Gastroesophageal sphincter (tissue), 4 donors: ENCODE results near the gene CLECL1. TPM values are rescaled to one million over a fixed set of nuclear protein-coding genes. Genes with fewer than 3 reads are reported as not detected.

Source experiments
- ATAC-seq: fragments of 150-250 bp; one replicate; pipeline ENCODE4 v1.9.1; 2016; ENCODE audit warnings: mild to moderate bottlenecking, moderate library complexity
- H3K27ac ChIP-seq, 4 donors: fragments of 200-600 bp; sonication (generic) in 3 of 4; 1 replicate in 3 of 4; 2 replicates in 1 of 4; pipeline ENCODE4 v1.5.1; 2016 to 2019
- H3K27me3 ChIP-seq: fragments of 200-600 bp; sonication (generic); one replicate; pipeline ENCODE4 v1.5.1; 2019
- H3K36me3 ChIP-seq, 2 donors: fragments of 200-600 bp; sonication (generic); one replicate each; pipeline ENCODE4 v1.5.1; 2019; ENCODE audit warnings: control low read depth in 1 of 2
- H3K4me1 ChIP-seq, 3 donors: fragments of 200-600 bp; sonication (generic); 1 replicate in 2 of 3; 2 replicates in 1 of 3; pipeline ENCODE4 v1.5.1; 2016 to 2019; ENCODE audit warnings: control low read depth in 2 of 3
- H3K4me3 ChIP-seq, 2 donors: fragments of 200-600 bp; sonication (generic); one replicate each; pipeline ENCODE4 v1.5.1; 2019; ENCODE audit warnings: mild to moderate bottlenecking in 1 of 2, moderate library complexity in 1 of 2
- H3K9me3 ChIP-seq, 3 donors: fragments of 200-600 bp; sonication (generic); one replicate each; pipeline ENCODE4 v1.5.1; 2017 to 2019; ENCODE audit warnings: control low read depth in 2 of 3
- EP300 ChIP-seq: sonication (generic); formaldehyde crosslinking; IDR thresholded peaks from one replicate; pipeline ENCODE4 v1.6.1; 2017; ENCODE audit warnings: antibody characterized with exemption, mild to moderate bottlenecking
- POLR2A ChIP-seq, 2 donors: fragments of 450-650 bp; IDR thresholded peaks; one replicate each; pipeline ENCODE4 v1.6.1; 2017; ENCODE audit warnings: antibody characterized with exemption in 2 of 2, mild to moderate bottlenecking in 2 of 2, moderate library complexity in 1 of 2
- POLR2AphosphoS5 ChIP-seq: sonication (generic); formaldehyde crosslinking; IDR thresholded peaks from one replicate; pipeline ENCODE4 v1.6.1; 2017; ENCODE audit warnings: antibody characterized with exemption
- WGBS, 2 donors: methylation state at CpG; one replicate each; pipeline ENCODE4 v1.1.5; 2018; ENCODE audit warnings: low coverage in 1 of 2; 5-methylcytosine and 5-hydroxymethylcytosine counted together
- total RNA-seq, 4 donors: library from RNA; depleted of rRNA; stranded (reverse); fragments of >200 nt; gene quantifications; one replicate each; pipeline ENCODE4 v1.1.0, GENCODE V29; 2016
- TF ChIP-seq, protein P1 (sequence below), 4 experiments: fragments of 200-600 bp in 2 of 4; fragments of 450-650 bp in 2 of 4; sonication (generic) in 1 of 4; IDR thresholded peaks; one replicate each; pipeline ENCODE4 v1.5.1; 2017 to 2019; ENCODE audit warnings: antibody characterized with exemption in 4 of 4, mild to moderate bottlenecking in 2 of 4, moderate library complexity in 2 of 4

Gene CLECL1
- total RNA-seq, 4 donors from 2014 or later: not detected

DNA sequence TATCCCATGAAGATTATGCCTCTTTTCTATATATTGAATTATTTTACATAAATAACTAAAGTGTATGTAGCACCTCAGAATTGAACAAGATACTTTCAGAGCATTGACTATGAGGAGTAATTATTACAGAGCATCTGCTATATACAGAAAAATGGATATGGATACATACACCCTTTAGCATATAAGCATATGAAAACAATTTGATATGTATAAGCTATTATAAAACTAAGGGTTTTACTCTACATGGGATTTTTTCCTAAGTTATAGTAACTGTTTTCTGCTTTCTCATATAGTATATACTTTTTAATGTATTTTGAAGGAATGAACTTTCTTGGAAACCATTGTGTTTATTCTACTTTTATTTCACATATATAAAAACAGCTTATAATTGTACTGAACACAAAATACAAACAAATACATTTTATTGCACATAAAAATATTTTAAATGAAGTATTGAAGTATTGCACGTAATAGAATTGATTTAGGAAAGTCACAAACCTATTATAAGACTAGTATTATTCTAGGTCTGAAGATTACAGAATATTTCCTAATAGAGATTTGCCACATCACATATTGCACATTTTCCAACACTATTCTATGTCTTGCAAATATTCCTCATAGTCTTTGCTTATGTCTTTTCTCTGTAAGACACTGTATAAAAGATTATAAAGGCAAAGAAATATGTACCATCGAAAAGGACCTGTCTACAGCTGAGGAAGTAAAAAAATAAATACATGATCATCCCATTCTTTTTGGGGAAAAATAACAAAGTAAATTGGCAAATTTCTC lies 19.4 kb upstream of the CLECL1 start:
- H3K36me3 ChIP-seq: no peaks in the 10 kb centered on the region
- no peak for TF ChIP-seq EP300
- TF ChIP-seq, protein P1, sequence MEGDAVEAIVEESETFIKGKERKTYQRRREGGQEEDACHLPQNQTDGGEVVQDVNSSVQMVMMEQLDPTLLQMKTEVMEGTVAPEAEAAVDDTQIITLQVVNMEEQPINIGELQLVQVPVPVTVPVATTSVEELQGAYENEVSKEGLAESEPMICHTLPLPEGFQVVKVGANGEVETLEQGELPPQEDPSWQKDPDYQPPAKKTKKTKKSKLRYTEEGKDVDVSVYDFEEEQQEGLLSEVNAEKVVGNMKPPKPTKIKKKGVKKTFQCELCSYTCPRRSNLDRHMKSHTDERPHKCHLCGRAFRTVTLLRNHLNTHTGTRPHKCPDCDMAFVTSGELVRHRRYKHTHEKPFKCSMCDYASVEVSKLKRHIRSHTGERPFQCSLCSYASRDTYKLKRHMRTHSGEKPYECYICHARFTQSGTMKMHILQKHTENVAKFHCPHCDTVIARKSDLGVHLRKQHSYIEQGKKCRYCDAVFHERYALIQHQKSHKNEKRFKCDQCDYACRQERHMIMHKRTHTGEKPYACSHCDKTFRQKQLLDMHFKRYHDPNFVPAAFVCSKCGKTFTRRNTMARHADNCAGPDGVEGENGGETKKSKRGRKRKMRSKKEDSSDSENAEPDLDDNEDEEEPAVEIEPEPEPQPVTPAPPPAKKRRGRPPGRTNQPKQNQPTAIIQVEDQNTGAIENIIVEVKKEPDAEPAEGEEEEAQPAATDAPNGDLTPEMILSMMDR (IDR thresholded peaks at IDR 0.05): no peak
- TF ChIP-seq POLR2A (IDR thresholded peaks at IDR 0.05): no peak
- TF ChIP-seq POLR2AphosphoS5: no peak
- peaks cover 0 to 12% (median 0%) of the 10 kb centered on the region in 3 donors for H3K4me1 ChIP-seq
- H3K27ac ChIP-seq: no peak overlapping the region
- ATAC-seq: no peak
- H3K27me3 ChIP-seq: peaks cover 4% of the 10 kb centered on the region
- H3K4me3 ChIP-seq: no peak overlapping the region
- WGBS, 2 donors: 87 to 91% methylated on average over 2 of the region's 2 CpGs
- no peaks in the 10 kb centered on the region for H3K9me3 ChIP-seq

DNA sequence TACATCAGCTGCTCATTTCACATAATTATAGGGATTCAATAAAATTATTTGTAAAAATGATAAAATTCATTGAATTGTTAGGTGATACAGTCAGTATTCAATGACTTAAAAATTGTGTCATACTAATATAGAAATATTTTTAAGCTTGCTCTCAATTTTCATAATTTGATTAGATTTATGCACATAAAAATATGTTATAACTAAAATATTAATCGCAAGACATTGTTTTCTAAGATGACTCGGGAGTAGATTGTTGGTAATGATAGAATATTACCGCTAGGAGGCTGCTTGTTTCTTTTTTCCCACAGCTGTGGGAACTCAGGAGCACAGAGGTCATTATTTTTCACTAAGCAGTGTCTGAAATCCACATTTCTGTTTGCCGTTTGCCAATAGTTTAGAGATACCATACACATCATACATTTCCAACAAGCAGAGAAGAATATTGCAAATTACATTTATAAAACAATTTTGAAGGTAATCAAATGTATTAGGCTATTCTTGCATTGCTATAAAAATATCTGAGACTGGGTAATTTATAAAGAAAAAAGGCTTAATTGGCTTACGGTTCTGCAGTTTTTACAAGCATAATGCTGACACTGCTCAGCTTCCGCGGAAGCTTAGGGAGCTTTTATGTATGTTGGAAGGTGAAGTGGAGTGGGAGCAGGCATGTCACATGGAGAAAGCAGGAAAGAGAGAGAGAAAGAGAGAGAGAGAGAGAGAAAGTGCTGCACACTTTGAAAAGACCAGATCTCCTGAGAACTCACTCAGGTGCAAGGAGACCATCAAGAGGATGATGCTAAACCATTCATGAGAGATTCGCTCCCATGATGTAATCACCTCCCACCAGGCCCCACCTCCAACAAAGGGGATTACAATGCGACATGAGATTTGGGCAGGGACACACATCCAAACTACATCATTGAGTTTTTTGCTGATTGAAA lies 18.6 kb upstream of the CLECL1 start:
- no peaks in the 10 kb centered on the region for H3K36me3 ChIP-seq
- 35 to 36% methylated on average over 9 of the region's 9 CpGs for WGBS, 2 donors
- H3K27ac ChIP-seq: no peak overlapping the region
- no peak for TF ChIP-seq EP300
- TF ChIP-seq, protein P1 (IDR thresholded peaks at IDR 0.05): peak in 2 of 4 experiments; percentile 40 to 44
- peaks cover 4% of the 10 kb centered on the region for H3K27me3 ChIP-seq
- peaks cover 0 to 12% (median 0%) of the 10 kb centered on the region in 3 donors for H3K4me1 ChIP-seq
- H3K4me3 ChIP-seq: peak overlapping the region in 1 of 2 donors; percentile 2
- H3K9me3 ChIP-seq: no peaks in the 10 kb centered on the region
- ATAC-seq: peak; percentile 55

DNA sequence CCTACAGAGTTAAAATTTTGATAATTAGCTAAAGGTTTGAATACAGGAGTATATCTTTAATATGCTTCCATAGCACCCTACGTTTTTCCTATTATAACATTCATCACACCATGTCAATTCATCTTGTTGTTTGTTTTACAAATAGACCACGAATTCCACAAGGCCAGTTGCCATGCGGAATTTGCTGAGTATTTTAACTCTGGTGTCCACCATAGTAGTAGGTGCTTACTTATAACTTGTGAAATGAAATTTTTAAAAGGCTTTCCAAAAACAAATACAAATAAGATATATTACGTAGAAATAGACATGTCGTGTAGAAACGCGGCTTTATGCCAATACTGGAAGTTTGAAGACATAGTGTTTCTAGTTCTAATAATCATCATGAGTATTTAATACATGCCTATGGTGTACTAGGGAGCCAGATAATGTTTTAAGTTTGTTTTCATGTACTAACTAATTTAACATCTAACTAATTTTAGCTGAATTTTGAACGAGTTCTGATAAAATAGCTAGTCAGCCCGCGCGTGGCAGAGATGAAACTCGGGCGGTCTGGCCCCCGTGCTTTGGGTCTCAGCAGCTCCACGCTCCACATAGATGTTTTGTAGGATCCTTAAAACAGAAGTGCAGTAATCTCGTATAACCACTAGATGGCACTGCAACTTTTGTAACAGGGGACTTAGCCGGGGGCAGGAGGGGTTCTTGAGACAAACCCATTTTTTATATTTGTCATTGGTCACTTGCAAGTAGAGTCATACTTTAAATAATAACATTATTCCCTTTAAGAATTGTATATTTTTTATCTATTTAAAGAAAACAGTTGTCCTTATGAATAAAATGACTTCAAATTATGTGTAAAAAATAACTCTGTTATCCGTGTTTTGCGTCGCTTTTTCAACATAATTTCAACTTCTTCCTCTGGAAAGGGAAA lies 17.6 kb upstream of the CLECL1 start:
- Histone ChIP-seq H3K27ac (no peak overlapping the region), H3K9me3 (no peaks in the 10 kb centered on the region), H3K36me3 (no peaks in the 10 kb centered on the region), H3K27me3 (peaks cover 4% of the 10 kb centered on the region), H3K4me3 (peak overlapping the region in 1 of 2 donors; percentile 2), H3K4me1 (peaks cover 0 to 12% (median 0%) of the 10 kb centered on the region in 3 donors)
- 9 to 11% methylated on average over 20 of the region's 20 CpGs for WGBS, 2 donors
- TF ChIP-seq POLR2AphosphoS5: no peak
- TF ChIP-seq, protein P1 (IDR thresholded peaks at IDR 0.05): peak; percentile 63 to 81 (median 72)
- ATAC-seq: peak; percentile 71

DNA sequence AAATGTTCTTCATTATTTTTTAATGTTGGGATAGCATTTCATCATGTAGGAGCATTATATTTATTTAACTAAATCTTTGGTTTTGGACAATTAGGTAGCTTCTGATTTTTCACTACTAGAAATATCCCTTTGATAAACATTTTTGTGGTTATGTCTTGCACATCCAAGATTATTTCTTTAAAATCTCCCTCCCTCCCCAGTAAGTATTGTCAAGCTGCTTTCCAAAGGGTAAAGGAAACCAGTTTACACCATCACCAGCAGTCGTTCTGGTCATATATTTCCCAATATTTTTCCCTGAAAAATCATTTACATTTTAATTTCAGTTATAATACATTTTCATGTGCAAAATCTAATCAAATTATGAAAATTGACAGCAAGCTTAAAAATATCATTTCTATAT lies 16.7 kb upstream of the CLECL1 start:
- no peak for ATAC-seq
- Histone ChIP-seq H3K4me1 (peaks cover 0 to 12% (median 0%) of the 10 kb centered on the region in 3 donors), H3K9me3 (no peaks in the 10 kb centered on the region), H3K4me3 (no peak overlapping the region), H3K27ac (no peak overlapping the region), H3K27me3 (peaks cover 4% of the 10 kb centered on the region), H3K36me3 (no peaks in the 10 kb centered on the region)
- TF ChIP-seq EP300 (no peak), POLR2A (IDR thresholded peaks at IDR 0.05) (no peak), POLR2AphosphoS5 (no peak)
- TF ChIP-seq, protein P1 (IDR thresholded peaks at IDR 0.05): no peak
- WGBS, 2 donors: no CpG with 5 or more reads among the region's 1 CpG
